LoVo (cell line): Measurements from ENCODE around the gene MICAL3.
A peak's percentile ranks its signal among the peaks of the same experiment; 100 is the strongest.
"Not testable (repeated sequence)": the region's sequence is repeated elsewhere in the genome, so short reads cannot be mapped to it uniquely, and the experiment has no call there.

Source experiments
- DNase-seq: peaks from one replicate; pipeline ENCODE4 v3.0.0-alpha.2; 2016; ENCODE audit warnings: low spot score

The MICAL3 gene

GRCh38 chr22:18024276-18024939, at the start of gene MICAL3:
TSS of gene MICAL3 (minus strand) at chr22:18024561. CDS start at chr22:17906812, 117,749 bp downstream.
- peak; percentile 72 for DNase-seq

- DNase-seq = not testable (repeated sequence)
Measured at GRCh38 chr22:18073927-18074326, 49.6 kb upstream of the MICAL3 start.

GRCh38 chr22:18073467-18073866, 49.1 kb upstream of the MICAL3 start:
- DNase-seq = no peak

GRCh38 chr22:18071968-18072310, 47.6 kb upstream of the MICAL3 start:
- no peak for DNase-seq

- not testable (repeated sequence) for DNase-seq
Measured at GRCh38 chr22:18071307-18071967, 47.1 kb upstream of the MICAL3 start.

- DNase-seq = no peak
Measured at GRCh38 chr22:18070556-18071306, 46.4 kb upstream of the MICAL3 start.

GRCh38 chr22:18070041-18070440, 45.7 kb upstream of the MICAL3 start:
- DNase-seq = no peak

- DNase-seq = no peak
Measured at GRCh38 chr22:18069041-18069440, 44.7 kb upstream of the MICAL3 start.

GRCh38 chr22:18068381-18068988, 44.1 kb upstream of the MICAL3 start:
- no peak for DNase-seq

GRCh38 chr22:18067548-18068341, 43.4 kb upstream of the MICAL3 start:
- DNase-seq = no peak

GRCh38 chr22:18067121-18067520, 42.8 kb upstream of the MICAL3 start:
- no peak for DNase-seq

- no peak for DNase-seq
Measured at GRCh38 chr22:18066181-18066859, 42.0 kb upstream of the MICAL3 start.

- DNase-seq = no peak
Measured at GRCh38 chr22:18065256-18065655, 40.9 kb upstream of the MICAL3 start.

GRCh38 chr22:18064636-18065035, 40.3 kb upstream of the MICAL3 start:
- DNase-seq = no peak

GRCh38 chr22:18063715-18064114, 39.4 kb upstream of the MICAL3 start:
- DNase-seq = not testable (repeated sequence)

GRCh38 chr22:18063306-18063705, 38.9 kb upstream of the MICAL3 start:
- DNase-seq = no peak

- DNase-seq = no peak
Measured at GRCh38 chr22:18062421-18062820, 38.1 kb upstream of the MICAL3 start.

- peak; percentile 87 for DNase-seq
Measured at GRCh38 chr22:18060646-18061620, 36.6 kb upstream of the MICAL3 start.

GRCh38 chr22:18059991-18060390, 35.6 kb upstream of the MICAL3 start:
- DNase-seq = no peak

GRCh38 chr22:18059473-18059872, 35.1 kb upstream of the MICAL3 start:
- DNase-seq = no peak
